AG20443 (cell line): ENCODE results near the gene SSH2.
A peak's percentile ranks its signal among the peaks of the same experiment; 100 is the strongest.
"Not testable (repeated sequence)": the region's sequence is repeated elsewhere in the genome, so short reads cannot be mapped to it uniquely, and the experiment has no call there.

Experiments
- DNase-seq: peaks from one replicate; pipeline ENCODE4 v3.0.0; 2012; ENCODE audit warnings: low spot score, mixed read lengths

The SSH2 gene

DNA sequence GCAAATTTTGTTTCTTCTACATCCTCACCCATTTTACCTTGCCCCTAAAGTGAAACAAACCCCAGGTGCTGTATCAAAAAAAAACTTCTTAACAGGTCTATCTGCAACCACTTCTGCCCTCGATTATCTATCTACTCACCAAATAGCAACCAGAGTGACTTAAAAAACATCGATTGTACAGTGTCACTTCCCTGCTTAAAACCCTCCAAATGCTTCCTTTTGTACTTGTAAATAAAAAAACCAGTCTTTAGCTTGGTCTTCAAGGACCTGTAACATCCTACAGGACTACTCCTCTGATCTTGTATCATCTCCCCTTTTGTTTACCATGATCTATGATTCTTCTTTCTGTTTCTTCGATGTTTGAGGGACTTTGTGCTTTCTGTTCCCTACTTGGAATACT, 224.6 kb downstream of the SSH2 start:
- no peak for DNase-seq

DNA sequence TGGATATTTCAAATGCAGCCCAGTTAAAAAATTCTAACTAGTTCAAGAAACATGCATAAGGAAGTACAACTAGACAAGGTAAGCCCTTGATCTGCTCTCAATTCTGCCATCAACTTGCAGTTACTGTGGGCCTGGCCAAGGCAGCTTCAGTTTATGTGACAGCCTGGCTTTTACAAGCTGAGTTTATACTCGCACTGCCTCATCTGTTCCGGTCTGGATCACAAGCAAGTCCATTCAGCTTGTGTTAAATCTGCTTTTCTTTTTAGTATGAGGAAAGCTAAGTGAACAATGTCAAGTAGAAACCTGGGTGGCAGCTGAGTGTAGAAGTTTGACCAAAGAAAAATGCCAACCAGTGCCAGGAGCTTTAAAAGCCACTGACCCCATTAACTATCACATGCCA, 230.7 kb downstream of the SSH2 start:
- DNase-seq: no peak

DNA sequence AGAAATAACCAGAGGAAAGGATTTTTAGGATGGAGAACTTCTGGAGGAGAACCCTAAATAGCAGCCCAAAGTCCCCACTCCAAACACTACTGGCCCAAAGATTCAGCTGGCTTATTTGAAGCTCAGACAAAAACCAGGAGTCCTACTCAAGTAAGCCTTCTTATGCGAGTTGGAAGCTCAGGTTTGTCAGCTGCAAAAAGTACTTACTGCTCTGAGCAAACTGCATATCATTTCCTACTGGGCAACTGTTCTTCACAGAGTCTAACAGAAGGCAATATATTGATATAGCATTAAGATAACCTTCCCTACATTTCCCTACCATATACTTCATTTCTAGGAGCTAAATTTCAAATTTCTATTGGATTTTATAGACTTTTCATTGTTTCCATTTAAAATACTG, 231.2 kb downstream of the SSH2 start:
- DNase-seq: no peak

DNA sequence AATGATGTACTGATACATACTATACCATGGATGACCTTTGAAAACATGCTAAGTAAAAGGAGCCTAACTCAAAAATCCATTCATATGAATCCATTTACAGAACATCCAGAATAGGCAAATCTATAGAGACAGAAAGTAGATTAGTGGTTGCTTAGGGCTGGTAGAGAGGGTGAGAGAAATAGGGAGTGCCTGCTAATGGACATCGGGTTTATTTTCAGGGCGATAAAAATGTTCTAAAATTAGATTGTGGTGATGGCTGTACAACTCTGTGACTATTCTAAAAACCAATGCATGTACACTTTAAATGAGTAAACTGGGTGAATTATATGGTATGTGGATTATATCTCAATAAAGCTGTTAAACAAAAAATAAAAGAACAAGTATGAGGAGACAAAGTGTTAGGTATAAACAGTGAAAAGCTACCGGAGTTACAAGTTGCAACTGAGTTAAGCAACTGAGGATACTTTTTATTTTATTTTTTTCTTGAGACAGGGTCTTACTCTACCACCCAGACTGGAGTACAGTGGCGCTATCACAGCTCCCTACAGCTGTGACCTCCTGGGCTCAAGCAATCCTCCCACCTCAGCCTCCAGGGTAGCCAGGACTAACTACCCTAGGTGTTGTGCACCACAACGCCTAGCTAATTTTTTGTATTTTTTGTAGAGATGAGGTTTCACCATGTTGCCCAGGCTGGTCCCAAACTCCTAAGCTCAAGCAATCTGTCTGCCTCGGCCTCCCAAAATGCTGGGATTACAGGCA, 231.8 kb downstream of the SSH2 start:
- no peak for DNase-seq

GRCh38 chr17:29697371-29697770, 232.7 kb downstream of the SSH2 start:
- no peak for DNase-seq

GRCh38 chr17:29694918-29695563, 235.0 kb downstream of the SSH2 start:
- no peak for DNase-seq

DNA sequence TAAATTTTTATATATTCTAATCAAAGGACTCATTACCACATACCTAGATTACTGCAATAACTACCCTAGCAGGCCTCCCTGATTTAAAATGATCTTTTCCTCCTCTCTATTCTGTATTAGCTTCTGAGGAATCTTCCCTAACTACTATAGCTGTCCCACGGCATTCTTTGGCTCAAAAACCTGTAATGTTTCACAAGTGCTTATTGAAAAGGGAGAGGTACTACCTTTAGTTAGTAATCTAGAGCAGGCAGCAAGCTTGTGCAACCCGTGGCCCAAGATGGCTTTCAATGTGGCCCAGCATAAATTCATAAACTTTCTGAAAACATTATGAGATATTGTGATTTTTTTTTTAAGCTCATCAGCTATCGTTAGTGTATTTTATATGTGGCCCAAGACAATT, 236.3 kb downstream of the SSH2 start:
- DNase-seq: no peak

- no peak for DNase-seq
These were observed 242.4 kb downstream of the SSH2 start for GRCh38 chr17:29687596-29687995.

GRCh38 chr17:29686993-29687590, 242.9 kb downstream of the SSH2 start:
- DNase-seq: no peak

DNA sequence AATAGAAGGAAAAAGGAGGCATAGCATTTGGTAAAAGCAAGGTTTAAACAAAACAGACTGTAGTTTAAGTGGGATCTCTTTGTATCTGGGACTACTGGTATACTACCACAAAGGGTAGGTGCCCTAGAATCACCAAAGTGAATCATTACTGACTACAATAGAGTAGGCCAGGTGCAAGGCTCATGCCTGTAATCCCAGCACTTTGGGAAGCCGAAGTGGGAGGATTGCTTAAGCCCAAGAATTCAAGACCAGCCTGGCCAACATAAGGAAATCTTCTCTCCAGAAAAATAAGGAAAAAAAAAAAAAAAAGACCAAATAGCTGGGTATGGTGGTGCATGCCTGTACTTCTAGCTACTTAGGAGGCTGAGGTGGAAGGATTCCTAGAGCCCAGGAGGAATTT, 246.5 kb downstream of the SSH2 start:
- DNase-seq: no peak

DNA sequence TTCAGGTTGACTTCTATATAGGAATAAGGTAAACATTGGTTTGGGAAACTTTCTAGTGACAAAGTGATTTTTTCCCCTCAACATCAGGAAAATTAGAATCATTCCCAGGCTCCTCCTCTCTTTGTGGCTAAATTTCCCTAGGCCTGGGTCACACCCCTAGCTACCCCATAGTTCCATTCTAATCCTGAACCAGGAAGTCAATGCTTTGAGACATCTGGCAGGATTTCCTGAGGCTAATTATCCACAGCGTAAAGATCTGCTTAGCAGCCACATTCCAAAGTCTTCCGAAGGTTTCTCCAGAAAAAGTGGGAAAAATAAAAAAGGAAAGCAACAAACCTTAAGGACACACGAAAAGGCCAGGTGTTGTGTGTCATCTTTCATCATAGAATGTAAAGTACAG, 247.0 kb downstream of the SSH2 start:
- peak; percentile 27 for DNase-seq

DNA sequence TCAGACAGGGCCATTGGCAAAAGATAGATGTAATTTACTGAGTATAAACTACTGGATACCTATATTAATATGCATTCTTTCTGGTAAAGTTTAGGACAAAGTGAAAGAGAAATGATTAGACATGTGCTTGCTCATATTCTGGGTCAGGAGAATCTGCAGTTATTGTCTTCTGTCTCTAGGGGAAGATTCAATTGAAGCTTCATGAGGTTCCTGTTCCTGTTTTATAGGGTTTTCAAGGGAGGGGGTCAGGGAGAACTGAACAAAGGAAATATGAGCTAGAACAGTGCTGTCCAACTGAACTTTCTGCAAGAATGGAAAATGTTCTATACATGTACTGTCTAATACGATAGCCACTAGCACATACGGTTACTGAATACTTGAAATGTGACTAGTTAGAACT, 248.0 kb downstream of the SSH2 start:
- DNase-seq: no peak

- no peak for DNase-seq
These were observed 252.2 kb downstream of the SSH2 start for GRCh38 chr17:29677824-29678223.

- no peak for DNase-seq
These were observed 252.7 kb downstream of the SSH2 start for GRCh38 chr17:29677221-29677791.

- DNase-seq: not testable (repeated sequence)
These were observed 254.1 kb downstream of the SSH2 start for GRCh38 chr17:29675961-29676360.

GRCh38 chr17:29674281-29674680, 255.7 kb downstream of the SSH2 start:
- DNase-seq: no peak

DNA sequence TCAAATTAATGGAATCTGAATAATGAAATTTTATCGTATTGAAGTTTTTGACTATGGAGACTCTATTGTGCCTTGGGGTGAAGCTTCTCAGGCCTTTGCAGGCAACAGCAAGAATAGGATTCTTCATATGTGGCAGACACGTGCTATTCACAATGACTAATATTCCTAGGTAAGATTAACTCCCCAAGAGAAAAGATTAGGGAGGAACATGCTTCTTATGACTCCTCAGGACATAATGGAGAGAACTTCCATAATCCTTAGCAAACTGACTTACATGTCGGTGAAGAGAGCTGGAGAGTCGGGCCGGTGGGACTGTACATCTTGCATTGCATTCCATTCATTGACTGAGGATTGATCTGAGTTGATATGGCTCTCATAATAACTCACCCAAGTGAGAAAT, 258.4 kb downstream of the SSH2 start:
- DNase-seq: no peak

DNA sequence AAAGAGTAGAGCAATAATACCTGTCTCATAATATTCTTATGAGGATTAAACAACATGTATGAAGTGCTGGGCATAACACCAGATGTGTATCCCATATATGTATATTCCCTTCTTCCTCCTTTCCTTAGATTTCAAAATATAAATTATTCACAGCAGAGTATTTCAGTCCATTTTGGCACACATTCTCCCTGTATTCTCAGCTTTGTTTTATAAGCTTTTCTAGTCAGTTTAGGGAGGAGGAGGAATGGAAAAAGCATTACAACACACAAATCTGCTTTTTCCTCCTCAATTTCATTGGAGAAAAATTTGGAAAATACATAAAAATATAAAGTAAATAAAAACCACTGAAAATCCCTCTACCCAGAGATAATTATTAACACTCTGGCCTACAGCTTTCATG, 260.8 kb downstream of the SSH2 start:
- DNase-seq: no peak

GRCh38 chr17:29667969-29668368, 262.1 kb downstream of the SSH2 start:
- DNase-seq: no peak

GRCh38 chr17:29665481-29665810, 264.6 kb downstream of the SSH2 start:
- no peak for DNase-seq

- peak; percentile 41 for DNase-seq
These were observed 265.1 kb downstream of the SSH2 start for GRCh38 chr17:29664743-29665480.

DNA sequence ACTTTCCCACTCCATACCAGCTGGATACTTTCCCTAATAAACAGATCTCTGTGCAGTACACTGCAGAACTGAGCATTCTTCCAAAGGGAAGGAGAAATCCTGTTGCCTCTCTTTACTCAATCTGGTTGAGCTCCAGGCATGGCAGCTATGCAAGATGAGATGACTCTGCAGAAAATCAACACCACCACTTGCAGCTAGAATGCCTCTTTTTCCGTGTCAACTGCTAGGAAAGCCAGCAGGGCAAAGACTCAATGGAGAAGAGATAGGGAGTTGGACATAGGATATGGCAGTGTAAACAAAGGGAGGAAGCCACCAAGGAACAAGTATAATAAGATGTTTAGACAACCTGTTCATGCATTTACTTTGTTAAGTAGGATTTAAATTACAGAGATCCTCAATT, 266.9 kb downstream of the SSH2 start:
- DNase-seq: peak; percentile 47

DNA sequence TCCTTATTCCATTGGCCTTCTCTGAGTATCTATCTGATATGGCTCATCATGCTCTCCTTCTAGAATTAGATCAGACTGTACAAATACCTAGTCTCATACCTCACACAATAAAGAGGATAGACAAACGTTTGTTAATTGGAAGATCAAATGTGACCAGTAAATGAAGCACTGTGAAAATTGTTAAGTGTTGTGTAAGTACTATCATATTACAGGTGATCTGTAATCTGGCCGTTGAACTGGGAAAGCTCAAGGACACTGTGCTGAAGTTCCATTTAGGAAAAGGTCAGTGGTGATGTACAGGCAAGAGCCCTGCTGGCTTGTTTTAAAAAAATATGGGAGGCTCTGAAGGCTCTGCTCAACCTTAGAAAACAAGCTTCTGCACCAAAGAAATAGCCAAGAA, 268.8 kb downstream of the SSH2 start:
- DNase-seq: no peak
